ENCODE data around the gene ALDH6A1. TPM values are rescaled to one million over a fixed set of nuclear protein-coding genes. Genes with fewer than 3 reads are reported as not detected.

Gene ALDH6A1
- total and polyA plus RNA-seq, 2 of the 13 experiments (the other 11 are each of a cell fraction or from before 2014, with no cell fraction given): 26.9 to 49.9 TPM

DNA sequence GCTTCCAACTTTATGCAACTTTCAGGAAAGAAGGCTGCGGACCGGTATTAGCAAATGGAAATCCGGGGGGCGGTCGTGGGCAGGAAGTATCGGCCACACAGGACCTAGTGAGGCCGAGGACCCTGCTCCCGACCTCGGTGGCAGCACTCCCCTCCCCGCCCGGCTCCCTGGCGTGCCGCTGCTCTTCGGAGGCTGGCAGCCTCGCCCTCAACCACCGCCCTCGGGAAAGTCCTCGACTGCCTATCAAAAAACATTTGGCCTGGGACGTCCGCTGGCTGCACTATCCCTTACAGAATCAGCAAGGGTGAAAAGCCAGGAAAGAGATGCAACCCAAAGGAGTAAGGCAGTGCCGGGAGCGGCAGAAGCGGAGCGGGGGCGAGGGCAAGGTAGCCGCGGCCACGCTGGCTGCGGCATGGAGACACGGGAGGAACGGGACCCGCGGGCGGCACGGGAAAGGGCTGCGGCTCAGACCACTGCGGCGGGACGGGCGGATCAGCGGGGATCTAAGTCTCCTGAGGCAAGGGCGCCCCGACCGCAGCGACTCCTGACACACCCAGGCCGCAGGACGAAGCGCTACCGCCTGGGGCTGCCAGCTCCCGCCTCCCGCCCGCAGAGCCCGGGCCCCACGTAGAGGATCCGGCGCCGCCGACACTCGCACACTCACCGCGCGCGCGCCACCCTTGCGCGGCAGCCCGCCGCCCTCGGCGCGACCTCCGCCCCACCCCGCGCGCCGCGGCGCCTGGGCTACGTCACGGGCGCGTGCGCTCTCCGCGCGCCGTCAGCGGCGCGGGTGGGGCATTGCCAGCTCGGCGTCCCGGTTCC lies 65.5 kb downstream of the ALDH6A1 start, which contains the start of the genes BBOF1 and ENTPD5 (continued):
- TF ChIP-seq IRX3 (CRISPR knock-in tag; IDR thresholded peaks at IDR 0.05; ENCODE audit: borderline replicate concordance, low read depth) (peak; percentile 60; the same call in 1 of the 2 replicates), TGIF2 (CRISPR knock-in tag; IDR thresholded peaks at IDR 0.05) (no peak; the same call in 1 of the 2 replicates), NCOA2 (CRISPR knock-in tag; IDR thresholded peaks at IDR 0.05) (no peak; the same call in 1 of the 2 replicates), DNMT3B (CRISPR knock-in tag; conservative IDR thresholded peaks at IDR 0.05) (no peak), JDP2 (CRISPR knock-in tag; IDR thresholded peaks at IDR 0.05; ENCODE audit: borderline replicate concordance) (no peak), U2AF2 (IDR thresholded peaks at IDR 0.05; ENCODE audit: low read depth, low read length) (no peak), IRF2 (CRISPR knock-in tag; IDR thresholded peaks at IDR 0.05) (no peak), ZNF317 (CRISPR knock-in tag; IDR thresholded peaks at IDR 0.05) (peak; percentile 71; the same call in 1 of the 2 replicates), ZNF264 (CRISPR knock-in tag; IDR thresholded peaks at IDR 0.05) (no peak), ATAD3A (CRISPR knock-in tag; IDR thresholded peaks at IDR 0.05) (no peak), ZNF883 (CRISPR knock-in tag; IDR thresholded peaks at IDR 0.05; ENCODE audit: not compliant biosample characterization) (peak; percentile 46), ATF7 (IDR thresholded peaks at IDR 0.05) (no peak), ATF7 (CRISPR knock-in tag; IDR thresholded peaks at IDR 0.05) (no peak), MXI1 (IDR thresholded peaks at IDR 0.05; ENCODE audit: borderline replicate concordance, low read depth, low read length) (peak; percentile 96), RNF2 (conservative IDR thresholded peaks at IDR 0.05; ENCODE audit: low read depth) (no peak), ZNF468 (CRISPR knock-in tag; IDR thresholded peaks at IDR 0.05) (no peak), SRSF4 (IDR thresholded peaks at IDR 0.05; ENCODE audit: low read depth, low read length, poor library complexity, severe bottlenecking) (peak; percentile 44), CENPX (CRISPR knock-in tag; IDR thresholded peaks at IDR 0.05) (no peak)
- TF ChIP-seq, protein P1, sequence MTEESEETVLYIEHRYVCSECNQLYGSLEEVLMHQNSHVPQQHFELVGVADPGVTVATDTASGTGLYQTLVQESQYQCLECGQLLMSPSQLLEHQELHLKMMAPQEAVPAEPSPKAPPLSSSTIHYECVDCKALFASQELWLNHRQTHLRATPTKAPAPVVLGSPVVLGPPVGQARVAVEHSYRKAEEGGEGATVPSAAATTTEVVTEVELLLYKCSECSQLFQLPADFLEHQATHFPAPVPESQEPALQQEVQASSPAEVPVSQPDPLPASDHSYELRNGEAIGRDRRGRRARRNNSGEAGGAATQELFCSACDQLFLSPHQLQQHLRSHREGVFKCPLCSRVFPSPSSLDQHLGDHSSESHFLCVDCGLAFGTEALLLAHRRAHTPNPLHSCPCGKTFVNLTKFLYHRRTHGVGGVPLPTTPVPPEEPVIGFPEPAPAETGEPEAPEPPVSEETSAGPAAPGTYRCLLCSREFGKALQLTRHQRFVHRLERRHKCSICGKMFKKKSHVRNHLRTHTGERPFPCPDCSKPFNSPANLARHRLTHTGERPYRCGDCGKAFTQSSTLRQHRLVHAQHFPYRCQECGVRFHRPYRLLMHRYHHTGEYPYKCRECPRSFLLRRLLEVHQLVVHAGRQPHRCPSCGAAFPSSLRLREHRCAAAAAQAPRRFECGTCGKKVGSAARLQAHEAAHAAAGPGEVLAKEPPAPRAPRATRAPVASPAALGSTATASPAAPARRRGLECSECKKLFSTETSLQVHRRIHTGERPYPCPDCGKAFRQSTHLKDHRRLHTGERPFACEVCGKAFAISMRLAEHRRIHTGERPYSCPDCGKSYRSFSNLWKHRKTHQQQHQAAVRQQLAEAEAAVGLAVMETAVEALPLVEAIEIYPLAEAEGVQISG (CRISPR knock-in tag; IDR thresholded peaks at IDR 0.05): peak; percentile 62; the same call in 1 of the 2 replicates
- TF ChIP-seq, protein P2, sequence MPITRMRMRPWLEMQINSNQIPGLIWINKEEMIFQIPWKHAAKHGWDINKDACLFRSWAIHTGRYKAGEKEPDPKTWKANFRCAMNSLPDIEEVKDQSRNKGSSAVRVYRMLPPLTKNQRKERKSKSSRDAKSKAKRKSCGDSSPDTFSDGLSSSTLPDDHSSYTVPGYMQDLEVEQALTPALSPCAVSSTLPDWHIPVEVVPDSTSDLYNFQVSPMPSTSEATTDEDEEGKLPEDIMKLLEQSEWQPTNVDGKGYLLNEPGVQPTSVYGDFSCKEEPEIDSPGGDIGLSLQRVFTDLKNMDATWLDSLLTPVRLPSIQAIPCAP (CRISPR knock-in tag; IDR thresholded peaks at IDR 0.05; ENCODE audit: low read depth): no peak
- TF ChIP-seq, protein P3, sequence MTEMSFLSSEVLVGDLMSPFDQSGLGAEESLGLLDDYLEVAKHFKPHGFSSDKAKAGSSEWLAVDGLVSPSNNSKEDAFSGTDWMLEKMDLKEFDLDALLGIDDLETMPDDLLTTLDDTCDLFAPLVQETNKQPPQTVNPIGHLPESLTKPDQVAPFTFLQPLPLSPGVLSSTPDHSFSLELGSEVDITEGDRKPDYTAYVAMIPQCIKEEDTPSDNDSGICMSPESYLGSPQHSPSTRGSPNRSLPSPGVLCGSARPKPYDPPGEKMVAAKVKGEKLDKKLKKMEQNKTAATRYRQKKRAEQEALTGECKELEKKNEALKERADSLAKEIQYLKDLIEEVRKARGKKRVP (CRISPR knock-in tag; IDR thresholded peaks at IDR 0.05): peak in 1 of 2 experiments; percentile 37; a peak in 1 of 4 replicates
- TF ChIP-seq, protein P4, sequence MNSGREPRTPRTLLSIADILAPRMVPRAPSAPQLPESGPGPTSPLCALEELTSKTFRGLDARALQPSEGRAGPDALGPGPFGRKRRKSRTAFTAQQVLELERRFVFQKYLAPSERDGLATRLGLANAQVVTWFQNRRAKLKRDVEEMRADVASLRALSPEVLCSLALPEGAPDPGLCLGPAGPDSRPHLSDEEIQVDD (CRISPR knock-in tag; IDR thresholded peaks at IDR 0.05; ENCODE audit: borderline replicate concordance): 0 out of 2 replicates have a peak, but pooled peaks have one; percentile 49
- TF ChIP-seq, protein P5, sequence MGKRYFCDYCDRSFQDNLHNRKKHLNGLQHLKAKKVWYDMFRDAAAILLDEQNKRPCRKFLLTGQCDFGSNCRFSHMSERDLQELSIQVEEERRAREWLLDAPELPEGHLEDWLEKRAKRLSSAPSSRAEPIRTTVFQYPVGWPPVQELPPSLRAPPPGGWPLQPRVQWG (CRISPR knock-in tag; IDR thresholded peaks at IDR 0.05; ENCODE audit: borderline replicate concordance, low read depth): no peak

All from HepG2 (cell line).